MV-4-11 (cell line): ENCODE measurements around the gene DCP1B.

ENCODE experiments used
- DNase-seq: peaks from one replicate; lab custom pipeline; 2025; lab: John Stamatoyannopoulos, UW

DCP1B gene

DNA sequence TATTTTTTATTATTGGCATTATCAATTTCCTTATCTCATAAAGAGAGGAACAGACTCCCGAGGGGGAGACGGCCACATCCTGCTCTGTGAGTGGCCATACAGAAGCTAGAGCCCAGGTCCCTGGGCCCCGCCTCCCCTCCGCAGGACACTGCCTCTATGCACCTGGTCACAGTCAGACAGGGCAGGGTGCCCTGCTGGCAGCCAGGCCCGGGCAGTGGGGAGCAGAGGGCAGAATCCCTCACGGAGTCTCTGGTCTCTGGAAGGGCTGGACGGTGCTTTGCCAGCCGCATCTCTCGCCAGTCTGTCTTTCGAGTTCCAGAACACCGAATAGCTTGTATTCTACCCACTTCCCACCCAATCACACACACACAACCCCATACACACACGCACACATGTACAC, 69.4 kb downstream of the DCP1B start:
- DNase-seq = no peak

DNA sequence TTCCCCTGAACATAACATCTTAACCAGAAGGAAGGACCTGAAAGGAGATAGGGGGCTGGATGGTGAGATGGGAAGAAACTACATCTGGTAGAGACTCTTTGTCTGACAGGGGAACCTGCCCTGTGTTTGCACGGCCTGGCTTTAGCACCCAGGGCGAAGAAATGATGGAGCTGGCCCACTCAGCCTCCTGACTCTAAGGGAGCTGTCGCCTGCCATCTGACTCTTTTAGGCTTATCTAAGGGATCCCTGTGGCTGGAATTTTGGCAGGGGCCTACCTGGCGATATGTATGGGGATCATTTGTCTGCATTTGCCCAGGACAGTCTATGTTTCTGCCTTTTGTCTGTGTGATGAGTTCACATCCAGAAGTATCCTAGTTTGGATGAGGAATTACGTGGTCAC, 70.2 kb downstream of the DCP1B start:
- DNase-seq = no peak

DNA sequence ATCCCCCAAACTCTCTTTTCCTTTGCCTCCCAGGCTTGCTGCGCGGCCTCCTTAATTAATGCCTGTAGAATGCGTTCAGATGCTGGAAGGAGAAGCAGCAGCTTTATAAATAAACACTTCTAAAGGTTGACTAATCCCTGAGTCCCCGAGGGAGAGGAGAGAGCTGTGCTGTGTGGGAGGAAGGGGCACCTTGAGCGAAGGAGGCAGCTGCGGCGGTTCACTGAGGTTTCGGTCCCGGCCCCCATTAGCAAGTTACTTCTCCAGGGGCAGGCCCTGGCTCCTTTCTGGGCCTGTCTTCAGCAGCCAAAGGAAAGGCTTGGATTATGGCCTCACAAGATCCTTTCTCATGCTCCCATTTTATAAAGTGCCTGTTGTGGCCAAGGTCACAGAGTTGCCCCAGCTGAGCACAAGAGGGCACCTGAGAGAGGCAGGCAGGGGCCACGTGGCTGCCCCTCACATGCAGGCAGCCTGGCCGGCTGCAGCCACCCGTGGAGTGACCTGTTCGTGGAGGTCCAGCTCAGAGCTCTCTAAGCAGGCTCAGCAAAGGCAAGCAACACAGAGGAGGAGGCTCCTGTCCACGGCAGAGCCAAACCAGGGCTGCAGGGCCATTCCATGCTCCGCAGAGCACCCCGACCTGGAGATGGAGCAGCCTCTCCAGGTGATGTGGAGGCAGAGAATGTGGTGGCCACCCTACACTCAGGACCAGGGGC, 70.8 kb downstream of the DCP1B start:
- DNase-seq = no peak

DNA sequence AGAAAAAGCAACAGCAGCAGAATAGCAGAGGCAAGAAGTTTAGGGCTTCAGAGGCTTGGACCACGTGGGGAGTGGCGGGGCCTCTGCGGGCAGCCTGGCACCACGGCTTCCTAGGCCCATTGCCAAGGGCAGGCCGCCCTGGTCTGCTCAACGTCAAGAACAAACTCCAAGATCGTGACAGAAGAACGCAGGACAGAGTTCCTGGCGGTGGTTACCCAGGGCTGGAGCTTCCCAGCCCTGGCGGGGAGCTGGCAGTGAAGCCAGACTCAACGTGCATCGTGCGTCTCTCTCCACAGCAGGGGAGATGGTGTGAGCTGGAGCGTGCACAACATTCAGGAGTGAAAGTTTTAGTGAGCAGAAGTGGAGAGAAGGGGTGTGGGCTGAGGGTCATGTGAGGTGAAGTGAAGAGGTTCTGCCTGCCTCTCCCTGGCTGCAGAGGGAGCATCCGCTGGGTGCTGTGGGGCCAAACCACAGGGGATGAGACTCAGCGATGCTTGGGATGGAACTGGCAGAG, 71.9 kb downstream of the DCP1B start:
- peak; percentile 13 for DNase-seq

GRCh38 chr12:1931642-1932041, 72.6 kb downstream of the DCP1B start:
- no peak for DNase-seq

DNA sequence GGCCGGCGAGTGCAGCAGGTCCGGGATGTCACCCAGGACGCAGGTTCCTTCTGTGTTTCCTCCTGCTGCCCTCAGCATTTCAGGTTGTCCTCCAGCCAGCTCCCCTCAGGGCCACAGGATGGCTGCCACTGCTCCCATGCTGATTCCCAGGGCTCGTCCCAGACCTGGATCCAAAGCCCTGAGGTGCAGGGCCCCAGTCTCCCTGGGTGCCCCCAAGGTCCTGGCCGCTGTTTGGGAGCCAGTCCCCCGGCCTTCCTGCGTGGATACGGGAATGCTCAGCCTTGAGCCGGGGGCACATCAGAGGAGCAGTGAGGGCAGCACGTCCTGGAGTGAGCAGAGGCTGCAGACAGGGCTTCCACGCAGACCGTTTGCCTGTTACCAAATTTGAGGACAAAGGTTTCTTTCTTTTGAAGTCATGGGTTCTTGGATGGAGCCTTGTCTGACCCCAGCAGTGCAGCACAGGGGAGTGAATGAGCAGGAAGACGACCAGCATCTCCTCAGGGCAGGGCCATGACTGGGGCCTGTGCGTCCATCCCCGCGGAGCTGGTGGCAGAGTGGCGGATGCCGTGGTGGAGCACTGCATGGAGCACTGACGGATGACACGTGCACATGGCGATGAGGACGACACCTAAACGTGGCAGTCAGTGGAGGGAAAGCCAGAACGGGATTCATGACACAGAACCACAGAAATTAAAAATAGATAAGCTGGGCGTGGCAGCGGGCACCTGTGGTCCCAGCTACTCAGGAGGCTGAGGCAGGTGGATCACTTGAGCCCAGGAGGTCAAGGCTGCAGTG, 73.3 kb downstream of the DCP1B start:
- no peak for DNase-seq

- DNase-seq = peak; percentile 48
These were observed 74.1 kb downstream of the DCP1B start for GRCh38 chr12:1929985-1930802.

- peak; percentile 62 for DNase-seq
These were observed 74.8 kb downstream of the DCP1B start for GRCh38 chr12:1929241-1929984.

DNA sequence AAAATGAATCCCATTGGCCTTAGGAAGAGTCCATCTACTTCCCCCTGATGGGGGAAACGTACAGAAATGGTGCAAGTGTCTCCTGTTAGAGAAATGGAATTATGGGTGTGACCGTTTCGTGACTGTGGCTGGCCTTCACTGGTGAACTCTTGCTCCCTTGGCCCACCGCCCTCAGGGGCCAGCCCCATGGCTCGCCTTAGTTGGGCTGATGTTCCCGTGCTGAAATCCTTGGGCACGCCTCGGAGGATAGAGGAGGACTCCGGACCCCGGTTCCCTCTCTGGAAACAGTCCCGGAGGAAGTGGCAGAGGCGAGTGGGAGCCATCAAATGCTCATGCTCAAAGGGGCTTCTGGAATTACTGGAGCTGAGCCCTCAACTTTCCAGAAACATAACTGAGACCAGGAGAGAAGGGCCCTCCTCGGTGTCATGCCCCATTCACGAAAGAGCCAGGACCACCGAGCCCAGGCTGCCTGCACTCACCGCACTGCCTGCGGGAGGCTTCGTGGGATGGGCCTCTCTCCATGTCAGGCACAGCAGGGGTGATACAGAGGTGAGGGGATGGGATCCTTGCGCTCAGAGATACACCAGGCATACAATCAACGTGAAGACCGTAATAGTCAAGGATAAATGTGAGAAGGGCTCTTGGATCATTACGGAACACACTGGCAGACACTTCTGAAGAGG, 75.7 kb downstream of the DCP1B start:
- DNase-seq = no peak

DNA sequence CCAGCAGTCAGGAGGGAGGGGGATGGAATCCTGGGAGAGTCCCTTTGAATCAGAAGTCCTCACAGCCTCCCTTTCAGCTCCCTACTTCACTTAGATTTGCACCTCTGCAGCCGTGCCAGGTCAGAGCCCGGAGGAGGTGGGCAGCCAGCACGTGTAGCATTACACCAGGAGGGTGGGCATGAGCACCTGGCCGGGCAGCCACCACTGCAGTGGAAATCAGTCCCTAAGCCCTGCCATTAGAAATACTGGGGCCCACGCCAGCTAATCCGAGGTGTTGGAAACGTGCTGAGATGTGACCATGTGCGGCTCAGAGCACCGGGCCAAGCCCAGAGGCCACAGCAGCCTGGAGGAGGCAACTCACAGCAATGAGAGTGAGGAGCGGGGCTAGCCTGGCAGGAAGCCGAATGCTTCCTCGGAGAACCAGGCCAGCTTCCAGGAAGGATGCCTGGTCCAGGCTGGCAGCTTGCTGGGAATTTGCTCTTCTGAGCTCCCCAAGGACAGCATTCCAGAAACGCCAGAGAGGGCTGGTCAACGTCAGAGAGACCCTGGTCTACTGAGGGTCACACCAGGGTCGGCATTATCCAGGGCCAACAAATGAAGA, 76.4 kb downstream of the DCP1B start:
- no peak for DNase-seq

DNA sequence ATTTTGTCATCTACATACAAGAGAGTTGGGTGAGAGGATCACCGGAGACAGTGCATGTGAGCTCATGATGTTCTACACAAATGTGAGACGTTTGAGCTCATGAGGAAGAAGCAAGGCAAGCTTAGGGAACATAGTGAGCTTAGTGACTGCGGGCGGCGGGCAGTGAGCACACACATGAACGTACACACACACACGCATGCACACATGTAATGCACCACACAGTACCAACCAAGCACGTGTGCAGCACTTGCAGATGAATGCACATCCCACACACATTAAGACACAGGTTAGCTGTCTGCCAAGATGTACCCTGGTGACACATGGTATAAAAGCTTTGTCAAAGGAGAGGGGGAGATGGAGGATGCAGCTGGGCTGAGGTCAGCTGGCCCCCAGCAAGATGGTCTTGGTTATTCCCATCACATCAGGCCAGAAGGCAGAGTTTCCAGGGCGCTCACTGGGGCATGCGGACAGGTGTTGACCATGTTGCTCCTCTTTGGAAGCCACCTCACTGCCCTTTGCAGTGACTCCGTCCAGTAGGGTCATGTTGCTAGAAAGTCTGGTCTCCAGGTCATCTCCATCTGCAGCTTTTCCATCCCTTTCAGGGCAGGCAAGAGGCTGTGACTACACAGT, 77.1 kb downstream of the DCP1B start:
- no peak for DNase-seq

DNA sequence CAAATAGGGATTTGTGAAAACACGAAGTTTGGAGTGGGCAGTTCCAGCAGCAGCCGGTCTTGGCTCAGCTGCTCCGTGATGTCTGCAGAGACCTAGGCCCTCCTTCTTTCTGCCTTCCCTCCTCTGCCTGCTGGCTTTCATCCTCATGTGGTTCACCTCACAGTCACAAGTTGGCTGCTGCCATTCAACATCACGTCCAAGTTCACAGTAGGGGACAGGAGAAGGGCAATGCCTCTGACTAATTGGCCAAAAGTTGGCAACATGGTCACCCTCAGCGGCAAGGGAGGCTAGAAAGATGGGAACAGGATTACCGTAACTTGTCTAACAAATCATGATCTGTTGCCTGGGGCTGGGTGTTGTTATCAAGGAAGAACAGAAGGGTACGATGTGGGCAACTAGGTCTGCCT, 78.0 kb downstream of the DCP1B start:
- DNase-seq = no peak

GRCh38 chr12:1925684-1926006, 78.6 kb downstream of the DCP1B start:
- DNase-seq = no peak

- peak; percentile 28 for DNase-seq
These were observed 79.1 kb downstream of the DCP1B start for GRCh38 chr12:1924996-1925683.

DNA sequence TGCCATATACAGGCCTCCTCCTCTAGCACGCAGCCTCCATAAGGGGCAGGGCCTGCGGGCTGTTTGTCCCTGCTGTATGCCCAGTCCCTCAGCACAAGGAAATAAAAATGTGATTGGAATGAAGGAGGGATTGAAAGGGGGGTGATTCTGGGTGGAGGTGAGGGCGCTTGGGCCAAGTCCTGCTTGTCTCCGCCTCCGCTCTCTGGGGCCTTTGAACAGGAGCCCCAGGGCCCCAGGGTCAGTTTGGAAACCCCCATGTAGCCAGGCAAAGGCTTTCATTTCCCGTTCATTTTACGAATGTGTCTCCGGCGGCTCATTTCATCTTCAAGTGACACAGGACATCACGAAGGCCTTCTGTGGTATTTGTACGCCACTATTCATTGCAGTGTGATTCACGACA, 81.3 kb downstream of the DCP1B start:
- no peak for DNase-seq

DNA sequence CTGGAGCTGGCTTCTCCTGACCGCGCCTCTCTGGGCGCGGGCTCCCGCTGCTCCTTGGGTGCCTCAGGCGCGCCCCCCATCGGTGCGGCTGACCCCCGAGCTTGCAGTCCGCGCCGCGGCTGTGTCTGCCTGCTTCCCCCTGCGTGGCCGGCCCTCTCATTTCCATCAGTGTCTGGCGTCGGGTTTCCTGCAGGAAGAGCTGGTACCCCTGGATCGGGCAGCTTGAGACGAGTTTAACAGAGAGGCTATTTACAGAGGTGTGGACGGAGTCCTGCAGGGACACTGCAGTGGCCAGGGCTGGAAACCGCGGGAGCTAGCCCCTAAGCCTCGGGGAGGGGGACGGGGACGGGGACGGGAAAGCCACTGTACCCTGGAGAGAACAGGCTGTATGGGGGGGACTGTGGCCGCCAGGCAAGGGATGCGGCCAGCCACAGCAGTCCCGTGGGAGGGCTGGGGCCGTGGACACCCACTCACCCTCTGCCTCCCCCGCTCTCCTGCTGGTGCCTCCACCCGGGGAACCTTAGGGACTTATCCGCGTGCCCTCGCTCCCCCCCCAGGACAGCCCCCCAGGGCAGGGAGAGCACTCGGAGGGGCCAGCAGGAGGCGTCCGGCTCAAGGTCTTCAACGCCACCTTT, 82.1 kb downstream of the DCP1B start:
- no peak for DNase-seq

DNA sequence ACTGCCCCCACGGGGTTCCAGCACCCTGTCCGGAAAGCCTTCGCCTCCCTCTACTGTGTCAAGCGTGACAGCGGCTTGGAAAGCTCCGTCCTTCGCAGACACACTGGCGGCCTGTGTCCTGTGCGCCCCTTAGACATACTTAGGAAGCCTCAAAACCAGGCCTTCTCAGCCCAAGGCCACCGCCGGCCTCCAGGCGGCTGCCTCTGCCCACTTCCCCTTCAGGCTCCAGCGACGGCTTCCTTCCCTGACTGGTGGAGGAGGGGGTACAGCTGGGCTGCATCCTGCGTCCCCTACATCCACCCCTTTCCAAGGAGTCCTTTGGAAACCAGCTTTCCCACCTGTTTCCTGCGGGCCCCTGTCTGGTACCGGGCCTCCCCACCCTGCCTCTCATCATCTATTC, 83.3 kb downstream of the DCP1B start:
- DNase-seq = peak; percentile 81

DNA sequence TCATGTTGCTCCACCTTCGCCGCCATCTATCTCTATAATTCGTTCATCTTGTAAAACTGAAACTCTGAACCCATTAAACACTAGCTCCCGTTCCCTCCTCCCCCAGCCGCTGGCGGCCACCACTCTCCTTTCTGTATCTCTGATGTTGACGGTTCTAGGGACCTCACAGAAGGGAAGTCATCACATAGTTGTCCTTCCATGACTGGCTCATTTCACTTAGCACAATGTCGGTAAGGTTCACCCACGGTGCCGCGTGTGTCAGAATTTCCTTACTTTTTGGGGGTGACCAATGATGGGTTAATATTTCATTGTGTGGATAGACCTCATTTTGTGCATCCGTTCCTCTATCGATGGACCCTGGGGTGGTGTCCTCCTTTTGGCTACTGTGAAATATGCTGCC, 83.8 kb downstream of the DCP1B start:
- peak; percentile 40 for DNase-seq

GRCh38 chr12:1919763-1920162, 84.5 kb downstream of the DCP1B start:
- no peak for DNase-seq
